Ascending aorta (tissue), 2 donors: Measurements from ENCODE around the gene ATXN10. TPM values are rescaled to one million over a fixed set of nuclear protein-coding genes. Genes with fewer than 3 reads are reported as not detected.

ENCODE experiments used
- DNase-seq, 2 donors: peaks; one replicate each; pipeline ENCODE4 v3.0.0-alpha.2; 2019; ENCODE audit warnings: low spot score in 2 of 2
- H3K27ac ChIP-seq, 2 donors: fragments of 200-600 bp; sonication (generic); one replicate each; pipeline ENCODE4 v1.5.1; 2016 to 2017; ENCODE audit warnings: mild to moderate bottlenecking in 1 of 2
- H3K27me3 ChIP-seq: fragments of 200-600 bp; sonication (generic); one replicate; pipeline ENCODE4 v1.5.1; 2017
- H3K36me3 ChIP-seq, 2 donors: fragments of 200-600 bp; sonication (generic); one replicate each; pipeline ENCODE4 v1.5.1; 2016
- H3K4me1 ChIP-seq, 2 donors: fragments of 200-600 bp; sonication (generic); one replicate each; pipeline ENCODE4 v1.5.1; 2016 to 2017; ENCODE audit warnings: mild to moderate bottlenecking in 1 of 2
- H3K4me3 ChIP-seq, 2 donors: fragments of 200-600 bp; sonication (generic); one replicate each; pipeline ENCODE4 v1.5.1; 2016 to 2017; ENCODE audit warnings: mild to moderate bottlenecking in 1 of 2
- H3K9me3 ChIP-seq, 2 donors: fragments of 200-600 bp; sonication (generic); one replicate each; pipeline ENCODE4 v1.5.1; 2016
- CTCF ChIP-seq, 3 experiments: fragments of 200-600 bp in 2 of 3; fragments of 450-650 bp in 1 of 3; sonication (generic) in 2 of 3; IDR thresholded peaks; one replicate each; pipeline ENCODE4 v1.5.1; 2016 to 2019; ENCODE audit warnings: antibody characterized with exemption in 3 of 3, mild to moderate bottlenecking in 1 of 3, moderate library complexity in 1 of 3
- intact Hi-C: fragments of 100-400 bp; cut with DNase I; formaldehyde crosslinking; loops from one replicate; pipeline ENCODE4 v1.15.1; 2023
- total RNA-seq: library from RNA; depleted of rRNA; stranded (reverse); fragments of >200 nt; gene quantifications from one replicate; pipeline ENCODE4 v1.1.0, GENCODE V29; 2016

ATXN10 gene
- total RNA-seq, 1 donor from 2014 or later: 82.1 TPM

- Histone ChIP-seq H3K27me3 (no peaks in the 10 kb centered on the region), H3K36me3 (no peaks in the 10 kb centered on the region), H3K27ac (peak overlapping the region; percentile 21 to 64), H3K9me3 (no peaks in the 10 kb centered on the region), H3K4me3 (no peak overlapping the region), H3K4me1 (peaks cover 3 to 14% of the 10 kb centered on the region in 2 donors)
- TF ChIP-seq CTCF (IDR thresholded peaks at IDR 0.05): no peak
- intact Hi-C loops: loop anchor here (5.0 kb wide), 1 partner anchor 111 kb away; no protein-coding TSS in a partner anchor
- DNase-seq: no peak
Measured at GRCh38 chr22:45757936-45758335, 86.3 kb downstream of the ATXN10 start.

- no peak for TF ChIP-seq CTCF (IDR thresholded peaks at IDR 0.05)
Measured at GRCh38 chr22:45758603-45759002, 87.0 kb downstream of the ATXN10 start.

GRCh38 chr22:45760682-45761081, 89.0 kb downstream of the ATXN10 start:
- no peaks in the 10 kb centered on the region for H3K9me3 ChIP-seq
- no peaks in the 10 kb centered on the region for H3K36me3 ChIP-seq
- H3K27me3 ChIP-seq: no peaks in the 10 kb centered on the region
- no peak for TF ChIP-seq CTCF (IDR thresholded peaks at IDR 0.05)
- no peak overlapping the region for H3K27ac ChIP-seq
- peaks cover 3 to 14% of the 10 kb centered on the region in 2 donors for H3K4me1 ChIP-seq
- no peak overlapping the region for H3K4me3 ChIP-seq
- no peak for DNase-seq
- intact Hi-C loops: no loop called here

More at GRCh38 chr22:45758603-45759002, 87.0 kb downstream of the ATXN10 start:
- H3K36me3 ChIP-seq: no peaks in the 10 kb centered on the region
- no peak overlapping the region for H3K27ac ChIP-seq
- intact Hi-C loops: loop anchor here (5.0 kb wide), 1 partner anchor 111 kb away; no protein-coding TSS in a partner anchor
- peaks cover 3 to 14% of the 10 kb centered on the region in 2 donors for H3K4me1 ChIP-seq
- no peak overlapping the region for H3K4me3 ChIP-seq
- no peak for DNase-seq
- no peaks in the 10 kb centered on the region for H3K9me3 ChIP-seq
- no peaks in the 10 kb centered on the region for H3K27me3 ChIP-seq

GRCh38 chr22:45762545-45763235, 91.1 kb downstream of the ATXN10 start:
- no peak for TF ChIP-seq CTCF (IDR thresholded peaks at IDR 0.05)
- no peak for DNase-seq
- intact Hi-C loops: no loop called here
- Histone ChIP-seq H3K36me3 (no peaks in the 10 kb centered on the region), H3K9me3 (no peaks in the 10 kb centered on the region), H3K27ac (no peak overlapping the region), H3K4me1 (peaks cover 0 to 8% of the 10 kb centered on the region in 2 donors), H3K27me3 (no peaks in the 10 kb centered on the region), H3K4me3 (no peak overlapping the region)

- H3K27ac ChIP-seq: no peak overlapping the region
- TF ChIP-seq CTCF (IDR thresholded peaks at IDR 0.05): no peak
- no peaks in the 10 kb centered on the region for H3K36me3 ChIP-seq
- no peak for DNase-seq
- no peaks in the 10 kb centered on the region for H3K9me3 ChIP-seq
- H3K4me1 ChIP-seq: peaks cover 0 to 2% of the 10 kb centered on the region in 2 donors
- intact Hi-C loops: no loop called here
- no peaks in the 10 kb centered on the region for H3K27me3 ChIP-seq
- no peak overlapping the region for H3K4me3 ChIP-seq
Measured at GRCh38 chr22:45763236-45763624, 91.6 kb downstream of the ATXN10 start.
